Measurements from ENCODE around the gene HRH1.

DNA sequence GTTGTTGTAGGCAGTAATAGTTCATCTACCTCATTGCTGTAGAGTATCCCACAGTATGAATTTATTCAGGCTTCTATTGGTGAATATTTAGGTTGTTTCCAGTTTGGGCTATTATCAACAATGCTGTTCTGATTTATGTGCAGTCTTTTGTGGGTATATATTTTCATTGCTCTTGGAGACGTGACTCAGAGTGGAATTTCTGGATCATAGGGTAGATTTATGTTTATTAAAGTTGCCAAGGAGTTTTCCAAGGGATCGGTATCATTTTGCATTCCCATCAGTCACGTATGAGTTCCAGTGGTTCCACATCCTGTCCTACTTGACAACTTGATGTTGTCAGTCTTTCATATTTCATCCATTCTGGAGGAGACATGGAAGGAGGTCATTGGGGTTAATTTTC, 8.4 kb upstream of the HRH1 start:
- TF ChIP-seq, protein P1, sequence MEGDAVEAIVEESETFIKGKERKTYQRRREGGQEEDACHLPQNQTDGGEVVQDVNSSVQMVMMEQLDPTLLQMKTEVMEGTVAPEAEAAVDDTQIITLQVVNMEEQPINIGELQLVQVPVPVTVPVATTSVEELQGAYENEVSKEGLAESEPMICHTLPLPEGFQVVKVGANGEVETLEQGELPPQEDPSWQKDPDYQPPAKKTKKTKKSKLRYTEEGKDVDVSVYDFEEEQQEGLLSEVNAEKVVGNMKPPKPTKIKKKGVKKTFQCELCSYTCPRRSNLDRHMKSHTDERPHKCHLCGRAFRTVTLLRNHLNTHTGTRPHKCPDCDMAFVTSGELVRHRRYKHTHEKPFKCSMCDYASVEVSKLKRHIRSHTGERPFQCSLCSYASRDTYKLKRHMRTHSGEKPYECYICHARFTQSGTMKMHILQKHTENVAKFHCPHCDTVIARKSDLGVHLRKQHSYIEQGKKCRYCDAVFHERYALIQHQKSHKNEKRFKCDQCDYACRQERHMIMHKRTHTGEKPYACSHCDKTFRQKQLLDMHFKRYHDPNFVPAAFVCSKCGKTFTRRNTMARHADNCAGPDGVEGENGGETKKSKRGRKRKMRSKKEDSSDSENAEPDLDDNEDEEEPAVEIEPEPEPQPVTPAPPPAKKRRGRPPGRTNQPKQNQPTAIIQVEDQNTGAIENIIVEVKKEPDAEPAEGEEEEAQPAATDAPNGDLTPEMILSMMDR (IDR thresholded peaks at IDR 0.05; ENCODE audit: low read length): no peak
- no peak for TF ChIP-seq EZH2 (IDR thresholded peaks at IDR 0.05; ENCODE audit: borderline replicate concordance, low read length)
